ENCODE results near the gene CHTF18.

Gene CHTF18

DNA sequence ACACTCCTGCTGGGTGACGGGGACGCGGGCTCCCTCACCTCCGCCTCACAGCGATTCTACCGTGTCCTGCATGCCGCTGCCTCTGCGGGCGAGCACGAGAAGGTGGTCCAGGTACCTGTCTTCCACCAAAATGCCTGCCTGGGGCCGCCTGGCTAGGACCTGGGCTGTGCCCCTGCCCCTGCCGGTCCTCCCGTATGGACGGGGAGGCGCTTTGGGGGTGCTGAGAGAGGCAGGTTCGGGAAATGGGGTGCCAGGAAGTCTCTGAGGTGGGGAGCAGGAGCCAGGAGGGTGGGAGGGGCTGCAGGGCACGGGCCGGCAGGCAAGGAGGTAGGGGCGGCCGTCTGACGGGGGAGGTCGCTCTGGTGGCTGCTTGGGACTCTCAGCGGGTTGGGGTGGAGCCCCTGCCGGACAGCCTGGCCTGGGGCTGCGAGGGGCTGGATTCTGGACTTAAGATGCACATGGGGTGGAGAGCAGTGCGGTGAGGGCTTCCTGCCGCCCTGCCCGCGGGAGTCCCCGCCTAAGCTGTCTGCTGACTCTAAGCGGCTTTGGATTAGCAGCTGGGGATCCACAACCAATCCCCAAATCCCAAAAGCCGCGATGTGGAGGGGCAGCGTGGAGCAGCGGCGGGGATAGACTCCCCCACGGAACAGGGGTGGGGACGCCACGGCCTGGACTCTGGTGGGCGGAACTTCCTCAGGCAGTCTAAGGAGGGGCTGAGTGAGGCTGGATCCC lies 5.8 kb downstream of the CHTF18 start:
- no peak for DNase-seq

- DNase-seq, result no peak
Observed at GRCh38 chr16:794853-795466, 6.5 kb downstream of the CHTF18 start.

DNA sequence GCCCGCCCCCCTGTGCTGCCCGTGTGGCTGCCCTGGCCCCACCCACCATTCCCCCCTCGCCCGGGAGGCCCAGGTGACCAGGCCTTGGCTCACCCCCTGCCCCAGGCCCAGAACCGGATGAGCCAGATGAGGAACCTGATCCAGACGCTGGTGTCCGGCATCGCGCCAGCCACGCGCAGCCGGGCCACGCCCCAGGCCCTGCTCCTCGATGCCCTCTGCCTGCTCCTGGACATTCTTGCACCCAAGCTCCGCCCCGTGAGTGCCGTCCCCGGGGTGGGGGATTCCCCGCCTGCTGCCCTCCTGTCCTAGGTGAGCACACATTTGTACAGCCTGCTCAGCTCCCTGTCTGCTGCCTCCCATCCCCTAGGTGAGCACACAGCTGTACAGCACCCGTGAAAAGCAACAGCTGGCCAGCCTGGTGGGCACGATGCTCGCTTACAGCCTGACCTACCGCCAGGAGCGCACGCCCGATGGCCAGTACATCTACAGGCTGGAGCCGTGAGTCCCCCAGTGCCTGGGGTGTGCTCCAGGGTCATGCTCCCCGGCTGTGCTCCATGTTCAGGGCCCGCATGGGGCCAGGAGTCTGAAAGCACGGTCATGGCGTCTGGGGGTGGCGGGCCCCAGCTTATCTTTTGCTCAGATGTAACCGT lies 7.3 kb downstream of the CHTF18 start:
- DNase-seq, result no peak

DNA sequence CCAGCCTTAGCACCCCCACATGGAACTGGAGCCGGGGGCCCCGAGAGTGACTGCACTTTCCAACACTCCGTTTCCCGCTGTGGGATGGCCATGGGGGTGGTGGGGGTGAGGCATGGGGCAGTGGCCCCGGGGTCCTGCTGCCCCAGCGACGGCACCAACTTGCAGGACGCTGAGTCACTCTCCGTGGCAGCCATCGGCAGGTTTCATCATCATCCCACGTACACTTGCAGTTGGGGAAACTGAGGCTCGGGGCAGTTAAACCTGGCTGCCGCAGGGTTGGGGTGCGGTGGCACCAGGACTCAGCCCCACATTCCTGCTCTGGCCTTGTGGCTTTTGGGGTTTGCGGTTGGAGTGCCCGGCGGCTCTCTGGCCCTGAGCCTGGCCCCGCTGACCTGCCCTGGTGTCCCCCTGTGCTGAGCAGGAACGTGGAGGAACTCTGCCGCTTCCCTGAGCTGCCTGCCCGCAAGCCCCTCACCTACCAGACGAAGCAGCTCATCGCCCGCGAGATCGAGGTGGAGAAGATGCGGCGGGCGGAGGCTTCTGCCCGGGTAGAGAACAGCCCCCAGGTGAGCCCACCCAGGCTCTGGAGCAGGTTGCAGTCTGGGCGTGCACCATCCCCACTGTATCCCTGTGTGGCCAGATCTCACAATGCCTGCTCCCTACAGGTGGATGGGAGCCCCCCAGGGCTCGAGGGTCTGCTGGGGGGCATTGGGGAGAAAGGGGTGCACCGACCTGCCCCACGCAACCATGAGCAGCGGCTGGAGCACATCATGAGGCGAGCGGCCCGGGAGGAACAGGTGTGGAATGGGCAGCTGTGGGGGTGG lies 8.1 kb downstream of the CHTF18 start:
- DNase-seq, result no peak

GRCh38 chr16:797120-797420 lies 8.7 kb downstream of the CHTF18 start:
- no peak for DNase-seq

GRCh38 chr16:797686-798085 lies 9.3 kb downstream of the CHTF18 start:
- no peak for DNase-seq

DNA sequence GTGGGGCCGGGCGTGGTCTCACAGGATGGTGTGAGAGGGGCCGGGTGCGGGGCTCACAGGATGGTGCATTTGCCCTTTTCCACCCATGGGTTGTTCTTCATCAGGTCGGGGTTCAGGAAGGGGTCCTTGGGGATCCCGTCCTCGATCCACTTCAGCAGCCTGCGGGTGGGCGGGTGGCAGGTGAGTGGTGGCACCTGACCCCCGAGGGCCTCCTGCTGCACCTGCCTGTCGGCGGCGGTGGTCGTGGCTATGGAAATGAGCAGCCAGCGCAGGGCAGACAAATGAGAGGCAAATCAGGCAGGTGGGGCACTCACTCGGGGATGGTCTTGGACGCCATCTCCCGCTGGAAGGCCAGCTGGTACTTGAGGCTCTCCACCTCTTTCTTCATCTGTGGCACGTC lies 10.2 kb downstream of the CHTF18 start:
- no peak for DNase-seq

DNA sequence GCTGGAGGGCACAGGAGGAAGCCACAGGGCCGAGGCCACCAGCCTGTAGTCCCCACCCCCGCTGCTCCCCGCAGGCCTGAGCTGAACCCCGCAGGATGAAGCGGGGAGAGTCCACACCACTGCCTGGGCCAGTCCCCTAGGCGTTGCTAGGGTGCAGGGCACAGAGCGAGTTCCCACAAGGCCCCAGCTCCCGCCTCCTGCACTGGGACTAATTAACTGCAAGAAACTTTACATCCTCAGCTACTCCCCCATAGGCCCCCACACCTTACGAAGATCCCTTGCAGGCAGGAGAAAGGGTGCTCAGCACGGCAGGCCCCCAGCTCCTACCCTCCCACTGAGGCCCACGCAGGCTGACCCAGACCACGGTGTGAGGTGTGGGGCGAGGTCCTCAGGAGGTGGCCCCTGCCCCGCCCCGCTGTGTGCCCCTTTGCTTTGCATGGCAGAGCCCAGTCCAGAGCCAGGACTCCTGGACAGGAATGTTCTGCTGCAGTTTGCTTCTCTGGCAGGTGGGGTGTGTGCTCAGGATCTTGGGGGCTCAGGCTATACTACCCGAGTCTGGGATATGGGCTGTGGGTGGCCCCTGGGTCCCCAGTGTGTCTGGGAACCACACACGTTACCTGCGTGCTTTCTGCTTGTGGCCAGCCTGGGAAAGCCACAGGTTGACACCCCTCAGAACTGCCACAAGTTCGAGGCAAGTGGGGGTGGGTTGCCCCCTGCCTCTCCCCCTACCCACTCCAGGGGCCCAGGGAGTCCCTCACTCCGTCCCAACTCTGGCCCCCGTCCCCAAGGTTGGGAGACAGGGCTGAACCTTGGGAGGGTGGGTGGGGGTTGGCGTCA lies 10.9 kb downstream of the CHTF18 start:
- no peak for DNase-seq

- DNase-seq, result no peak
Observed at GRCh38 chr16:799948-800833, 11.8 kb downstream of the CHTF18 start, which contains the start of gene GNG13. Gene GNG13, minus strand, starts transcription at chr16:800734. Its CDS starts 1,657 bp downstream, at chr16:799077.

GRCh38 chr16:800834-801511 lies 12.6 kb downstream of the CHTF18 start:
- no peak for DNase-seq

- no peak for DNase-seq
Observed at GRCh38 chr16:801584-802363, 13.4 kb downstream of the CHTF18 start.

DNA sequence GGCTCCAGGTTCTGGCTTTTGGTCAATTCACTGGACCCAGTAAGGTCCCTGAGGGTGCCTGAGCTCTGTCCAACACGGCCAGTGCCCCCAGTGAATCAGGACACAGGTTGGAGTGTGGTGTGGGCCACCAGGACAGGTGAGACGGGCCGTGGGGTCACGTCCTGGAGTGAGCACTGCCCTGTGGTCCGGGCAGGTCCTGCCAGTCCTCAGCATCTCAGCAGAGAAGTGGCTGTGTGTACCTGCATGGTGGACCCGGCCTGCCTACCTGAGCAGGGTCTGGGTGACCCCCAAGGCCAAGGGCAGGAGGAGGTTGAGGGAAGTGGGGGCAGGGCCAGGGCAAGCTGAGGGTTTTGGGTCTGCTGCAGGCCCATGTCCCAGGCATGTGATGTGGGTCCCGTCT lies 14.0 kb downstream of the CHTF18 start:
- DNase-seq, result no peak

DNA sequence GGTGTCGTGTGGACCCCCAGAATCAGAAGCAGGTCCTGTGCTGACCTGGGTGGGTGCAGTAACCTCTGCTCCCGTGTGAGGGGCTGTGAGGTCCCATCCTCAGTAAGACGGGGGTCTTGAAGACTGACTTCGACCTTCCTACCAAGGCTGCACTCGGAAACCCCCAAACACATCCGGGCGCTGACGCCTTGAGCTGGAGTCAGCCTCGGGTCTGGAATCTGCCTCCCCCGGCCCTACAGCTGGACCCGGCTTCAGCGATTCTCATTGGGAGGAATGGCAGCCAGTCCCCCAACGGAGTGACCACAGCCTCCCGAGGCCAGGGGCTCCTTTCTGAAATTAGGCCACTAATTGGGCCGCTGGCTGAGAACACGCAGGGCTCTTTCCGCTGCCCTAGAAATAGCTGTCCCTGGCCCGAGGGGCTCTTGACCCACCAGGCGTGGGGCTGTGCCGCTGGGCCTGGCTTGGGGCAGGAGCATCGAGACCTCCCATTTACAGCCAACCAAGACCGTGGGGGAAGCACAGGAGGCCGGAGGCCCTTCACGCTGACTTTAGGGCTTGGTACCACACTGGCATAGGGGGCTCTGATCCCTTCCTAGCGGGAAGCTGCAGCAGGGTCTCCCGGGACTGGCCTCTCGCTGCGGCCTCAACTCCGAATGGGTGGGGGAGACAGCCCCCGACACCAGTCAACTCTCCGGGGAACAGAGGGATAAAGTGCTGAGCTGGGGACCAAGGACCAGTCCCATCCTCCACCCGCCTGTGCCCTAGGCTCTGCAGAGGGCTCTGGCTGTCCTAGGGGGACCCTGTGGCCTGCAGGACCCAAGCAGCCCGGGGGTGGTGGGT lies 14.7 kb downstream of the CHTF18 start:
- DNase-seq, result no peak

DNA sequence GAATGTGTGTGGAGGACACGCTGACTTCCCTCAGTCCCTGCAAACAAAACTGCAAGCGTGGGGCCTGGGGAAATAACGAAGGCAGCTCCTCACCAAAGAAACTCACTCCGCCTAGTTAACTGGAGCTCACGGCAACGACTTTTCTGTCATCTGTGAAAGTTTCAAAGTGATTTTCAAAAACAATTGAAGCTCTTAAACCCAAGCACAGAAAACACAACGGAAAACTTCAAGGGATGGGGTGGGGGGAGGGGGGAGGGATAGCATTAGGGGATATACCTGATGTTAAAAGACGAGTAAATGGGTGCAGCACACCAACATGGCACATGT lies 15.3 kb downstream of the CHTF18 start:
- DNase-seq, result no peak

DNA sequence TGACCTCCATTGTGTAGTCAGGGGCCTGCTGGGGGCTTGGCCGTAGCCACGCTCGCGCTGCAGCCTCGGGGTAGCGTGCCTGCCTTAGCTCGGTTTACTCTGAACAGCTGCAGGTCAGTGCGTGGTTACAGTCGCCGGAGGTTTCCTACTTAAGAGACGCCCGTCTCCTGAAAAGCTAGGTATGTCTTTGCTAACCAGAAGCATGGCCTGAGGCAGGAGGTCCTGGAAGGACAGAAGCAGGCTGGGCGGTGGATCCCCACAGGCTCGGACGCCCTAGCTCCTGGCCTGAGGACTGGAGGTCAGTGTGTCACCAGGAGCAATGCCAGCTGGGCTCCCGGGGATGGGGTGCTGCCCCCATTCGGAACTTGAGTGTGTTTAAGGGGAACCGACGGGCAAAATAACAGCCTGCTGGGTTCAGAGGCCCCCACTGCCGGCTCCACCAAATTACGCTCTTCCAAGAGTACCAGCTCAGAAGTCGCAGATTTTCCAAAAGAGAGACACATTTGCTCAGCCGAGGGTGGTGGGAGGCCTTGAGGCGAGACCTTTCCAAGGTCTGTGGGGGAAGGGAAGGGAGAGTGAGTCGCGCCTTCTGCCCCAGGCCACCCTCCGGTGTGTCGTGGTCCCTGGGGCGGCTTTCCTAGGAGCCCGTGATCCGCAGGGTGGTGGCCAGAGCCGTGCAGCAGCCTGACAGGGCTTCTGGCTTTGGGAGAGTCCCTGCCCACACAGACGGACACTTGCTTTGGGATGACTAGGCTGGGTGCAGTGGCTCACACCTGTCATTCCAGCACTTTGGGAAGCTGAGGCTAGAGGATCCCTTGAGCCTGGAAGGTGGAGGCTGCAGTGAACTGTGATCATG lies 16.0 kb downstream of the CHTF18 start:
- no peak for DNase-seq

DNA sequence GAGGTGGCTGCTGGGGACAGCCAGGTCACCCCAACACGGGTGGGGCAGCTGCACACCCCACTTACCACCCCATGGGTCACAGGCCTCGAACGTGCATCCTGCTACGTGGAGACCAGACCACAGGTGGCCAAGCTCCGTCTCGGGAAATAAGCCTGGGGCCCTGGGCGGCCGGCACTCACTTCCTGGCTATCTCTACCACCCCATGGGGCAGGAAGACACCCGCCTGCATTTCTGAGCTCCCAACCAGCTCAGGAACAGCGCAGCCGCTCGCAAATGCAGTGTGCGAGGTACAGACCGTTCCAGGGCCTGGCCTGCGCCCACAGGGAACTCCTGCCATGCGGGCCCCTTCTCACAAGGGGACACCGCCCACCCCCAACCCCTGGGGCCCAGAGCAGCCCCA lies 17.1 kb downstream of the CHTF18 start:
- no peak for DNase-seq

DNA sequence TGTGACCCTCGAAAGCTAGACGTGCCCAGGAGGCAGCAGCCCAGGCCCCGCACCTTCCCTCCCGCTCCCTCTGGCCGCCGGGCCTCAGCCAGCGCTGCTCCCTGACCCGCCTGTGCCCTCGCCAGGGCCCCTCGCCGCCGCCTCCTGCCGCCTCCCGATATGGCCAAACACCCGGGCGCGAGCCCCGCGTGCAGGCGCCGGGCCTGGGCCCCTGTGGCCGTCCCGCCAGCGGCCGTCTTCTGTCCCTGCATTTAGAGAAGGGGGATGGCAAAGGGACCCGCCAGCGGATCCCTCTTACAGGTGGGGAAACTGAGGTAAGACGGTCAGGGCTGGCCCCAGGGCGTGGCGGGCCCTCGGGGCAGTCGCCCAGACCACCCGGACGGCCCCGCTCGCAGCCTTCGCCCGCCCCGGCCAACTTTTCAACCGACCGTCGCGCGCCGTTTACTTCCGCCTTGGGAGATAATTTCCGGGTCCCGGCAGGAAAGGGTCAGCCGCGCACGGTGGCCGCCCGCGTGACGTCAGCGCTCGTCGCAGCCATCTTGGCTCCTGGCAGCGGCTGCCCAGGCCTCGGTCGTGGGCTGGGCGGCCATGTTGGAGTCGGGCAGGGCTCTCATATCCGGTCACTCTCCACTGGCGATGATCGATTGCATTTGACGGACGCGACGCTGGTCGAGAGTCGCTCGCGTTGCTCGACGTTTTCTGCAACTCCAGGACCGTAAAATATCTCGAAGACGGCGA lies 19.1 kb downstream of the CHTF18 start:
- DNase-seq, result peak; percentile 94 to 97 (median 96)

DNA sequence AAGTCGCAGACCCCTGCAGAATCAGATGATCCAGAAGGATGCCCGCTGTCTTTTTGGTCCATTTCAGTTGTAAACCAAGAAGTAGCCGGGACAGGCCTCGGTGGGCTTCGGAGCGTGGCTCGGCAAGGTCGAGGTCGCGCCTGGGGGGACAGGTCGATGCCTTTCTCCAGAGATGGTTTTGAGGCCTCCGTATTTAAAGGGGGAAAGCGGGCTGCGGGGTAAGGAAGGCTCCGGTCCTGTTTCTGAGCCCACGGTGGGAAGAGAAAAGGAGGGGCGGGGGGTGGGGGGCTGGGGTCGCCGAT lies 19.6 kb downstream of the CHTF18 start:
- DNase-seq, result no peak

Data from suppressor macrophage (primary cell).